GM18907 (cell line): ENCODE measurements around the gene HSD17B8.

Experiments used
- ATAC-seq: cut with Tn5 transposase; IDR thresholded peaks from one replicate; pipeline ENCODE4 v1.9.1; 2021; ENCODE audit warnings: mild to moderate bottlenecking, moderate library complexity; ENCODE audit not compliant: unreplicated experiment

Gene HSD17B8

GRCh38 chr6:33191383-33192104 is 12.9 kb upstream of the HSD17B8 start:
- no peak for ATAC-seq

- no peak for ATAC-seq
Measured at GRCh38 chr6:33192105-33192646, 12.3 kb upstream of the HSD17B8 start, which contains the start of gene COL11A2. Gene COL11A2, minus strand, starts transcription at chr6:33192467. Its CDS starts 227 bp downstream, at chr6:33192240.

DNA sequence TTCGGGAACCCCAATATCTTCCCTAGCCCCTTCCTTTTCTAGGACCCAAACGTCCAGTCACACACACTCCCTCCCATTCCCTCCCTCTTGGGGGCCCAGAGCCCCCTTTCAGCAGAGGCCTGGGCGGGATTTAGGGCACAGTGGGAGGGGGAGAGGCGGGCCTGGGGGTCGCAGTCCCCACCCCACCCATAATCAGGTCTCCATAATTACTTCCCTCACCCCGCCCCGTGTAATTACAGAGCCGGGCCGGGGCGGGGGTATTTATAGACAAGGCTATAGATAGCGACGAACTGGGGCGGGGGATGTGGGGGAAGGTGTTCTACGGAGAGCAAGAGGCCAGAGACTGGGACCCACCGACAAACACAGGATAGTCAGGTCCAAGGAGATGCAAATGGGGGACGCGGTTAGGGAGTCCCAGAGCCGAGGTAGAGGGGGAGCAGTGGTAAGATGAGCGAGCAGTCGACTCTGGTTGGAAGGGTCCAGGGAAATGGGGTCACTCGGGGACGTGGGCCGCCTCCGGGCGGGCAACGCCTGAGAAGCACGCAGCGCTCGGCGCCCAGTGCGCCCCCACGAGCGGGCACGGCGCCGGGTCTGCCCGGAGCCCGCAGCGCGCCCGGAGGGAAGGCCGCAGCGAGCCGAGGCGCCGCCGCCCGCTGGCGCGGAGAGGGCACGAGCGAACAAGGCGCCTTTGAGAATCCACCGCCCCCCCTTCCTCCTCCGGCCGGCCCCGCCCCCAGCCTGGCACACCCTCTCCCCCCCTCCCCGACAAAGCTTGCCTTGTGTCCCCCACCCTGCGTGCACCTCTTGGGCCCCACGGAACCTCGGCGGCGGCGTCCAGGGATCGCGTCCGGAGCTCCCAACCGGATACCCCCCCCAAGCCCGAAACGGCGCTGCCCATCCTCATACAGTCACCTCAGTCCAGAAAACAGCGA is 11.5 kb upstream of the HSD17B8 start:
- ATAC-seq: no peak

DNA sequence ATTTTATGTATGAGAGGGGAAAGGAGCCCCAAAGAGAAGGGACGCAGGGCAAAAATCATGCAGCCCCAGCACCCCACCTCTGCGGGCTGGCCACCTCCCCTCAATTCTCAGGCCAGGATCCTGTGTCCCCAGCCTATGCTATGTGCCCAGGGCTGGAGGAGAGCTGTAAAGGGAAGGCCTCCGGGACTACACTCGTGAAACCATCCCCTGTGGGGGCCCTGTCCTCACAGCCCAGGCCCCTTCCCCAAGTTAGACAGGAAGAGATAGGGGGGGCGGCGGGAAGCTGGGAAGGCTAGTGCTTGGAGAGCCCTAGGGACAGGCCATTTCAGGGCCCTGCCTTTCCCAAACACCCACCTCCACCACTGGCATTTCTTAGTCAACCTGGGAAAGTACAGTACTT is 10.8 kb upstream of the HSD17B8 start:
- ATAC-seq: no peak

DNA sequence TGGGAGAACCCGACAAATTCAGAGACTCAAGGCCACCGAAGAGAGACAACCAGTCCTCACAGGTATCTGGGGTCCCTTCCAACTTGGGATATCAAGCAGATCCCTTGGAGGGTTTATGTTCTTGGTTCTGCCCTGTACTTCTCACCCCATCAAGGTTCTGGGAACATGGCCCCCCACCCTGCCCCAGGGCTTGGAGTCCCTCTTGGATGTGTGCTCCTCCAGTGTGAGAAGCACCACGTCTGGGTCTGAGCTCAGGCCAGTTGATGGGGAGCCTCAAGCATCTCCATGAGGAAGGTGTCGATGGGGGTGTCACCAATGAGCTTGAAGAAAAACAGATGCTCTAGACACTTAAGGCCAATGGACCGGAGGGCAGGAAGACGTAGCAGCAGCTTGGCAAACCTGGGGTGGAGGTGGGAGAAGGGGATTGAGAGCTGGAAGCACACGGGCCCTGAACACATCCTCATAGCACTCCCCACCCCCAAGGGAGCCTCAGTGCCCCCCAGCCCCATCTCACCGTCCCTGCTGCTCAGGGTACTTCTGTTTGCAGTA is 9.9 kb upstream of the HSD17B8 start:
- ATAC-seq: no peak

DNA sequence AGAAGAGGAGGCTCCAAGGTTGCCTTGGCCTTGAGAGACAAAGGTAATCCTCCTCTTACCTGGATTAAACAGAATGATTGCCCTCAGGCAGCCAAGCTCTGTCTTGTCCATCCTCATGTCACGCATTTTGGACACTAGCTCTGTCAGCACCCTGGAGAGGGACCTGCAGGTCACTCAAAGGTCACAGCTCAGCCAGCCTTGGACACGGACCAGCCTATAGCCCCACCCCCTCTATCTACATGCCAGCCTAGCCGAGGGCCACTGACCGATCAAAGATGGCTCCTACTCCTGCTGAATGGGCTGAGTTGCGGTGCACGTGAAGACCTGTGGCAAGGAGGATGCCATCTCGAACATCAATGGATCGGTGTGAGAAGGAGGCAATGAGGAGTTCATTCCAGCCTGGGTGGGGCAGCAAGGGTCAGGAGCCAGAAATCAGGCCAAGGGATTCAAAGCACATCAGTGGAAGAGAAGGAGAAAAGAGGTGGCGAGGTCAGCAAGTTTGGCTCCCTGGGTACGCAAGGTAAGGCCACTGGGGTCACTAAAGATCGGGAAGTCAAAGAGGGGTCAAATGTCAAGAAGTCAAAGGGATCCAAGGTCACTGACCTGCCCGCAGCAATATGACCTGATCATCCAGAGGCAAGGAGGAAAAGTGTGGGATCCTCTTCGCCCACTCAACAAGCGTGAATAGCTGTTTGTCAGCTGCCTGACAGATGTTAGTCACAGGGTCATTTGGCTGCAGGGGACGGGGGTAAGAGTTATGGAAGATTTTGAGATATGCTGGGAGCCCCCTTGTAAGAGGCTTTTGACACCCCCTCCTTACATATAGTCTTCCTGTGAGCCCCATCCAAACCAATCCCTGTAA is 8.9 kb upstream of the HSD17B8 start:
- no peak for ATAC-seq

- no peak for ATAC-seq
Measured at GRCh38 chr6:33197431-33198048, 6.9 kb upstream of the HSD17B8 start.

GRCh38 chr6:33198159-33198852 is 6.1 kb upstream of the HSD17B8 start:
- ATAC-seq: no peak

DNA sequence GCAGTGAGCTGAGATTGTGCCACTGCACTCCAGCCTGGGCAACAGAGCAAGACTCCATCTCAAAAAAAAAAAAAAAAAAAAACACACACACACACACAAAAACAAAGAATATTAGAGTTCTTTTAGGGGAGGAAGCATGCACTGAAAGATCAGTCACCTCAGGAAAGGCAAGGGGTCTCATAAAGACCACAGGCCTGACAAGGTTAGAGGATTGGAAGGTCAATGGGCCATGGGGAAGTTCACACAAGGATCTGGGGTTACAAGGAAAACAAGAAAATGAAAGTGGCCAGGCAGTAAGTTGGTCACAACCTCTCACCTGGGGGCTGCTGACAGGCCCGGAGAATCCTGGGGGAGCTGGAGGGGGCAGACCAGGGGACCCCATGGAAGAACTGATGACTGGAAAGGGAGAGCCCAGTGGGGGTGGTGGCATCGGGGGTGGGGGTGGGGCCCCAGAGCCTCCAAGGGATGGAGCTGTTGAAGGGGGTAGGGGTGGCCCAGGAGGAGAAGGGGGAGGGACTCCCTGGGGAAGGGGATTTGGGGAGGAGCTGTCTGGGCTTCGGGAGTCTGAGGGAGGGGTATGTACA is 5.5 kb upstream of the HSD17B8 start:
- no peak for ATAC-seq

GRCh38 chr6:33199687-33200218 is 4.7 kb upstream of the HSD17B8 start:
- peak; percentile 25 for ATAC-seq

GRCh38 chr6:33200219-33201146 is 4.0 kb upstream of the HSD17B8 start, which contains the start of the genes RXRB and SLC39A7:
Gene RXRB, minus strand, starts transcription at chr6:33200665. Its CDS starts 189 bp downstream, at chr6:33200476.
Gene SLC39A7, plus strand, starts transcription at chr6:33200867. Its CDS starts 379 bp downstream, at chr6:33201246.
- peak; percentile 64 for ATAC-seq

DNA sequence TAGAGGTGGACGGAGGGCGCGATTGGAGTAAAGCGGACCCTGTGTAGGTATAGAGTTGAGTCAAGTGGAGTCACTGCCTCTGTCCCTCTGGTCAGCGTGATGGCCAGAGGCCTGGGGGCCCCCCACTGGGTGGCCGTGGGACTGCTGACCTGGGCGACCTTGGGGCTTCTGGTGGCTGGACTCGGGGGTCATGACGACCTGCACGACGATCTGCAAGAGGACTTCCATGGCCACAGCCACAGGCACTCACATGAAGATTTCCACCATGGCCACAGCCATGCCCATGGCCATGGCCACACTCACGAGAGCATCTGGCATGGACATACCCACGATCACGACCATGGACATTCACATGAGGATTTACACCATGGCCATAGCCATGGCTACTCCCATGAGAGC is 3.3 kb upstream of the HSD17B8 start:
- ATAC-seq: no peak

GRCh38 chr6:33201935-33202334 is 2.5 kb upstream of the HSD17B8 start:
- ATAC-seq: no peak

DNA sequence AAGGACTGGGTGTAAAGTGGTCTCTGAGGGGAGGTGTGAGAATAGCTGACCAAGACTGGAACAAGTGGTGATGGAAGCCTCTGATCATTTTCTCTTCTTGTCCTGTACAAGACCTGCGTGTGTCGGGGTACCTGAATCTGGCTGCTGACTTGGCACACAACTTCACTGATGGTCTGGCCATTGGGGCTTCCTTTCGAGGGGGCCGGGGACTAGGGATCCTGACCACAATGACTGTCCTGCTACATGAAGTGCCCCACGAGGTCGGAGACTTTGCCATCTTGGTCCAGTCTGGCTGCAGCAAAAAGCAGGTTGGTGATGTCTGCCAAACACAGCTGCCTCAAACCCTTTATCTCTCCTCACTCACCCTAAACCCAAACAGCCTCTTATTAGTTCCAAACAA is 1.7 kb upstream of the HSD17B8 start:
- ATAC-seq: no peak

GRCh38 chr6:33203443-33204164 is 851 bp upstream of the HSD17B8 start:
- no peak for ATAC-seq

GRCh38 chr6:33204165-33204414 is 365 bp upstream of the HSD17B8 start:
- no peak for ATAC-seq
